GM12875 (cell line): Measurements from ENCODE around the gene OSBPL10.
A peak's percentile ranks its signal among the peaks of the same experiment; 100 is the strongest.

Experiments used
- H3K4me3 ChIP-seq: one replicate; pipeline ENCODE4 v1.5.1; 2011; ENCODE audit warnings: low read depth, low read length, control low read depth
- TF ChIP-seq, protein P1 (sequence below): IDR thresholded peaks from 2 replicates; pipeline ENCODE4 v1.5.1; 2011; ENCODE audit warnings: low read depth, mild to moderate bottlenecking, control low read depth, inconsistent platforms, low read length, moderate library complexity, borderline replicate concordance; ENCODE audit not compliant: insufficient read depth

The OSBPL10 gene

DNA sequence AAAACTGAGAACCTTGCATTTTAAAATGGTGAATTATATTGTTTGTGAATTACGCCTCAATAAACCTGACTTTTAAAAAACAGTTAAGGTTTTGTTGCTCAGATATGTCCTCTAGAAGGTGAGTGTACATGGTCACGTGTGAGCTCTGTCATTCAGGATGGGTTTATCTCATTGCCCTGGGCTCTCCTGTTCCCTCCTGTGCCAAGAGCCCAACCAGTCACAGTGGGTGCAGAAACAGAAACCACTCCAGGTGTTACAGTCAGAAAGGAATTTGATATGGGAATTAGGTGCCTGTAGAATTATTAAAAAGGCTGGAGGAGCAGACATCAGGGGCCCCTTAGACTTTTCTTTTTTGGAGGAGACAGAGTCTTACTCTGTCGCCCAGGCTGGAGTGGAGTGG lies 252.0 kb downstream of the OSBPL10 start:
- TF ChIP-seq, protein P1, sequence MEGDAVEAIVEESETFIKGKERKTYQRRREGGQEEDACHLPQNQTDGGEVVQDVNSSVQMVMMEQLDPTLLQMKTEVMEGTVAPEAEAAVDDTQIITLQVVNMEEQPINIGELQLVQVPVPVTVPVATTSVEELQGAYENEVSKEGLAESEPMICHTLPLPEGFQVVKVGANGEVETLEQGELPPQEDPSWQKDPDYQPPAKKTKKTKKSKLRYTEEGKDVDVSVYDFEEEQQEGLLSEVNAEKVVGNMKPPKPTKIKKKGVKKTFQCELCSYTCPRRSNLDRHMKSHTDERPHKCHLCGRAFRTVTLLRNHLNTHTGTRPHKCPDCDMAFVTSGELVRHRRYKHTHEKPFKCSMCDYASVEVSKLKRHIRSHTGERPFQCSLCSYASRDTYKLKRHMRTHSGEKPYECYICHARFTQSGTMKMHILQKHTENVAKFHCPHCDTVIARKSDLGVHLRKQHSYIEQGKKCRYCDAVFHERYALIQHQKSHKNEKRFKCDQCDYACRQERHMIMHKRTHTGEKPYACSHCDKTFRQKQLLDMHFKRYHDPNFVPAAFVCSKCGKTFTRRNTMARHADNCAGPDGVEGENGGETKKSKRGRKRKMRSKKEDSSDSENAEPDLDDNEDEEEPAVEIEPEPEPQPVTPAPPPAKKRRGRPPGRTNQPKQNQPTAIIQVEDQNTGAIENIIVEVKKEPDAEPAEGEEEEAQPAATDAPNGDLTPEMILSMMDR: no peak
- H3K4me3 ChIP-seq: no peak overlapping the region

DNA sequence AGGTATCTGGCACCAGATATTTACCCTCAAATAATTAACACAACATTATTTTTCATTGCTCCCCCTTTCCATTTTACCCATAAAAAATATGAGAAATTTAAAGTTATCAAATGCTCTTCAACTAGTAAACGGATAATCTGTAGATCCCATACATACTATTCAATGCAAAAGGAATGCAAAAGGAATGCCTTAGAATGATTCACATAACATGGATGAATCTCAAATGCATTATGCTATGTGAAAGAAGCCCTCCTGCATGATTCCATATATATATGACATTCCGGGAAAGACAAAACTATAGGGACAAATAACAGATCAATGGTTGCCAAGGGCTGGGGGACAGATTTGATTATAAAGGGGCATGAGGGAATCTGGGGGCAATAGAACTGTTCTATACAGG lies 252.7 kb downstream of the OSBPL10 start:
- H3K4me3 ChIP-seq: no peak overlapping the region
- TF ChIP-seq, protein P1: no peak

- TF ChIP-seq, protein P1: no peak
- no peak overlapping the region for H3K4me3 ChIP-seq
These were observed 255.1 kb downstream of the OSBPL10 start for GRCh38 chr3:31725976-31726375.

GRCh38 chr3:31725568-31725967 lies 255.5 kb downstream of the OSBPL10 start:
- no peak overlapping the region for H3K4me3 ChIP-seq
- TF ChIP-seq, protein P1: no peak

DNA sequence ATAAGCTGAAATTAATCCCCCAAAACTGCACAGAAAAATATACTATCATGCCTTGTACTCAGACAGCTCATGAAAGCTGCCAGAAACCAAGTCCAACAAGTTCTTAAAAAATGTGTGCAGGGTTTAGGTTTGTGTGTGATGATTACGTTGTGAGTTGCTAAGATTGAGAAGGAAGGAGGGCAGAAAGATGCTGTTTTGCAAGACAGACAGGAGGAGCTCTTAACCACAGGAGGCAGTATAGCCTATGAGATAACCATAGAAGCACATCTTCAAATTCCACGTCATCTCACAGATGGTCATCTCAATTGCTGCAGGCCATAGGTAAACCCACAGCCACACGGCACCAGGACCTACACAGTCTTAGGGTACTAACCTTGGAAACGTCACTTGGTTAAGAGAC lies 256.4 kb downstream of the OSBPL10 start:
- no peak overlapping the region for H3K4me3 ChIP-seq
- TF ChIP-seq, protein P1: peak; percentile 49; the same call in 1 of the 2 replicates

- no peak overlapping the region for H3K4me3 ChIP-seq
- TF ChIP-seq, protein P1: no peak
These were observed 256.9 kb downstream of the OSBPL10 start for GRCh38 chr3:31724116-31724515.

- TF ChIP-seq, protein P1: no peak
- H3K4me3 ChIP-seq: no peak overlapping the region
These were observed 257.4 kb downstream of the OSBPL10 start for GRCh38 chr3:31723701-31724100.
